HUDEP-2 (cell line): ENCODE measurements around the gene COX5A.

Source experiments
- DNase-seq, 76 experiments: peaks; one replicate each; lab custom pipeline; 2025; ENCODE audit not compliant: unreplicated experiment in 76 of 76; lab: John Stamatoyannopoulos, UW

The COX5A gene

DNA sequence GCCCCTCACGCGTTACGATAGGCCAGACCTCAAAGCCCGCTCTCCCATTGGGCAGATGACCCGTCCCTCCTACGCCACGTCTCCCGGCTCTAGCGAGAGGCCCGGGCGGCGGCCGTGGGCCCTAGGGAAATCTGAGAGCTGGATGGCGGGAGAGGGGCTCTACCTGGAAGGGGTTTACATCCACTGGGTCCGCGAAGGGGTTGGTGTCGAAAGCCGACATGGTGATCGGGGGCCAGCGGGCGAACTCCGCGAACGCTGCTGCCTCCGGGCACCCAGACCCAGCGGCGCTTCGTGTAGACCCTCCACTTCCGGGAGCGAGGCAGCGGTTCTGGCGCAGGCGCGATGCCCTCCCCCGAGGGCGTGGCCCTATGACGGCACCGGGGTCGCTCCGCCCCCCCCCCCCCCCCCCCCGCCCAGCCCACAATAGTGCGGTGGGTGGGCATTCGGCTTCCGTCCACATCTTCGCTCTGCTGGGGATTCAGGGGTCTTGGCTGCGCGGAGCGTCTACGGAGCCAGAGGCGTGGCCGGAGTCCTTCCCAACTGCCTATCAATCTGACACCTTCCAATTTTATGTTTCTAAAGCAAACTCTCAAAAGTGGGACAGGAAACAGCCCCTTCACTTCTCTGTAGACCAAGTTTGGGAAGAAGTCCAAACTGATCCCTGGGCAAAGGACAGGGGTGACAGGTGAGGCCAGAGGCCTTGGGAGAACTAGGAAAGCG, 64.7 kb downstream of the COX5A start, which contains the start of gene SCAMP2:
Gene SCAMP2, minus strand, starts transcription at position 330 of the 720 bp plus-strand sequence. Its CDS starts 110 bp downstream, at position 220.
- DNase-seq, result peak in 75 of 76 experiments; percentile 49 to 99 (median 85)

DNA sequence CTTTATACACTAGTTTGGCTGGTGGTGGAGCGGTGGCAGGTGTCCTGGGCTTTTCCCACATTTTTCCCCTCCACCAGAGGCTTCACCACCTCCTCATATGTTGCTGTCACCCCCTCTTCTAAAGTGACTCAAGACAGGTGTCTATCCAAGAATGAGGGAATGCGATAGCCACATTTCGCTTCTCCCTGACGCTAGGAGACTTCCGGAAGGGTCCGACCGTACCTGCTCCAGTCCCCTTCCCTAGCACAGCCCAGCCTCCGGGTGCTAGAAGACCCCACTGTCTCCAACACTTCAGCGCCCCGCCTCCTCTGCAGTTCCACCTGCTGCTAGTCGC, 65.2 kb downstream of the COX5A start:
- DNase-seq, result no peak

- no peak for DNase-seq
Observed at GRCh38 chr15:74870436-74871215, 67.2 kb downstream of the COX5A start.
